ENCODE measurements around the gene OR1A1.
"Not testable (repeated sequence)": the region's sequence is repeated elsewhere in the genome, so short reads cannot be mapped to it uniquely, and the experiment has no call there.

Gene OR1A1

DNA sequence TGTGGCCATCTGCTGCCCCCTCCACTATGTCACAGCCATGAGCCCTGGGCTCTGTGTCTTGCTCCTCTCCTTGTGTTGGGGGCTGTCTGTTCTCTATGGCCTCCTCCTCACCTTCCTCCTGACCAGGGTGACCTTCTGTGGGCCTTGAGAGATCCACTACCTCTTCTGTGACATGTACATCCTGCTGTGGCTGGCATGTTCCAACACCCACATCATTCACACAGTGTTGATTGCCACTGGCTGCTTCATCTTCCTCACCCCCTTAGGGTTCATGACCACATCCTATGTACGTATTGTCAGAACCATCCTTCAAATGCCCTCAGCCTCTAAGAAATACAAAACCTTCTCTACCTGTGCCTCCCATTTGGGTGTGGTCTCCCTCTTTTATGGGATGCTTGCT lies 33.6 kb downstream of the OR1A1 start:
- not testable (repeated sequence) for DNase-seq (ENCODE audit: low spot score in 2 of 2); ATAC-seq (replicated peaks; ENCODE audit: extremely low read depth, poor library complexity, severe bottlenecking); H3K4me1 Mint-ChIP-seq; H3K27ac Mint-ChIP-seq (ENCODE audit: low read depth); H3K27me3 Mint-ChIP-seq; H3K36me3 Mint-ChIP-seq (ENCODE audit: insufficient read depth); H3K4me3 Mint-ChIP-seq; H3K9me3 Mint-ChIP-seq

DNA sequence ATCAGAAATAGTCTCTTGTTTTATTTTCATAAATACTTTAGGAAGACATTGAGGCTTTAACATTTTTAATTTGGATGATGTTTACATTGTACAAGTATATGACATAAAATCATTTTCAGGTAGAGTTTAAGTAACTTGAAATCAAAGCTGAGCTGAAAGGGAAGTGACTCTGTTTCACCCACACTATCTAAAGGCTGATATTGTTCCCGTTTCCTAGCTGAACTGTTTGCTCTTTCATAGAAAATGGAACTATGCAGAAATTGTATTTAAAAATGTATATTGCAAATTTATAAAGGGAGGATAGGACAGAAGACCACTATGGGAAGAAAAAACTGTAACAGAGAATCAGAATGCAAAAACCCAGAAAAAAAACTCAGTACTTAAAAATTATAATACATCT lies 37.4 kb downstream of the OR1A1 start:
- not testable (repeated sequence) for DNase-seq (ENCODE audit: low spot score in 2 of 2); H3K27ac Mint-ChIP-seq (ENCODE audit: low read depth); H3K4me1 Mint-ChIP-seq; H3K4me3 Mint-ChIP-seq; H3K9me3 Mint-ChIP-seq; H3K27me3 Mint-ChIP-seq; H3K36me3 Mint-ChIP-seq (ENCODE audit: insufficient read depth); ATAC-seq (replicated peaks; ENCODE audit: extremely low read depth, poor library complexity, severe bottlenecking)

DNA sequence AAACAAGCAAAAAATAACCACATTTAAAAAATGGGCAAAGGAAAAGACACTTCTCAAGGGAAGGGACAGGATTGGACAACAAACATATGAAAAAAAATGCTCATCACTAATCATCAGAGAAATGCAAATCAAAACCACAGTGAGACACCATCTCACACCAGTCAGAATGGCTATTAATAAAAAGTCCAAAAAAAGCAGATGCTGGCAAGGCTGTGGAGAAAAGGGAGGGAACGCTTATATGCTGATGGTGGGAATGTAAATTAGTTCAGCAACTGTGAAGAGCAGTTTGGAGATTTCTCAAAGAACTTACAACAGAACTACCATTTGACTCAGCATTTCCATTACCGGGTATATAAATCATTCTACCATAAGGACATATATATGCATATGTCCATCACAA lies 41.5 kb downstream of the OR1A1 start:
- H3K27me3 Mint-ChIP-seq = peaks cover 14% of the 10 kb centered on the region
- ATAC-seq (replicated peaks; ENCODE audit: extremely low read depth, poor library complexity, severe bottlenecking); DNase-seq (ENCODE audit: low spot score in 2 of 2); H3K4me1 Mint-ChIP-seq; H3K27ac Mint-ChIP-seq (ENCODE audit: low read depth); H3K9me3 Mint-ChIP-seq; H3K36me3 Mint-ChIP-seq (ENCODE audit: insufficient read depth); H3K4me3 Mint-ChIP-seq: not testable (repeated sequence)

DNA sequence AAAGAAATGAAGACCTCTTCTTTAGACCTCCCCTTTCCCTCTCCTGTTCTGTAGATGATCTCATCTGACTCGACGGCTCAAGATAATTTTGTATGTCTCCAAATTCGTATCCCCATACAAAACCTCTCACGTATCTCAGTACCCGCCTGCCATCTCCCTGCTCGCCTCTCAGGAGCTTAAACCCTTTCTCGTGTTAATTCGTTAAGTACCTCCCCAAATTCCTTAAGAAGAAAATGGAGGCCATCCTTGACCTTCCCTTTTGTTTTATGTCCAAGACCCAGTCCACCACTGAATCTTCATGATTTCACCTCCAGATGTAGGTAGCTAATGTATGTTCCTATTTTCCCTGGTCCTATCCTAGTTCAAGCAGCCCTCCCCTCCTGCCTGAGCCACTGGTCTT lies 49.1 kb downstream of the OR1A1 start:
- Mint-ChIP-seq H3K4me3 (no peak overlapping the region), H3K36me3 (ENCODE audit: insufficient read depth) (no peaks in the 10 kb centered on the region), H3K4me1 (no peaks in the 10 kb centered on the region), H3K27ac (ENCODE audit: low read depth) (no peak overlapping the region), H3K9me3 (no peaks in the 10 kb centered on the region), H3K27me3 (peaks cover 42% of the 10 kb centered on the region)
- no peak for DNase-seq (ENCODE audit: low spot score in 2 of 2)
- ATAC-seq (replicated peaks; ENCODE audit: extremely low read depth, poor library complexity, severe bottlenecking) = no peak

DNA sequence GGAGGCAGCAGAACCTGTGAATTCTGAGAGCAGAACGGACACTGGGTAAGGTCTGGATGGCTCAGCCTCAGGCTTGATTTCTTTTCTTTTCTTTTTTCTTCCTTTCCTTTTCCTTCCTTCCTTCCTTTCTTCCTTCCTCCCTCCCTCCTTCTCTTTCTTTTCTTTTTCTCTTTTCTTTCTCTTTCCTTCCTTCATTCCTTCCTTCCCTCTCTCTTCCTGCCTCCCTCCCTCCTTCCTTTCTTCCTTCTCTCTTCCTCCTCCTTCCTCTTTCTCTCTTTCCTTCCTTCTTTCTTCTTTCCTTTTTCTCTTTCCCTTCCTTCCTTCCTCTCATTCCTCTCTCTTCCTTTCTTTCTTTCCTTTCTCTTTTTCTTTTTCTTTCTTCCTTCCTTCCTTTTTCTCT lies 52.7 kb downstream of the OR1A1 start:
- DNase-seq (ENCODE audit: low spot score in 2 of 2) (no peak), ATAC-seq (replicated peaks; ENCODE audit: extremely low read depth, poor library complexity, severe bottlenecking) (no peak)
- H3K4me1 Mint-ChIP-seq = no peaks in the 10 kb centered on the region
- no peaks in the 10 kb centered on the region for H3K9me3 Mint-ChIP-seq
- no peaks in the 10 kb centered on the region for H3K36me3 Mint-ChIP-seq (ENCODE audit: insufficient read depth)
- no peak overlapping the region for H3K4me3 Mint-ChIP-seq
- H3K27me3 Mint-ChIP-seq = peaks cover 31% of the 10 kb centered on the region
- H3K27ac Mint-ChIP-seq (ENCODE audit: low read depth) = no peak overlapping the region

DNA sequence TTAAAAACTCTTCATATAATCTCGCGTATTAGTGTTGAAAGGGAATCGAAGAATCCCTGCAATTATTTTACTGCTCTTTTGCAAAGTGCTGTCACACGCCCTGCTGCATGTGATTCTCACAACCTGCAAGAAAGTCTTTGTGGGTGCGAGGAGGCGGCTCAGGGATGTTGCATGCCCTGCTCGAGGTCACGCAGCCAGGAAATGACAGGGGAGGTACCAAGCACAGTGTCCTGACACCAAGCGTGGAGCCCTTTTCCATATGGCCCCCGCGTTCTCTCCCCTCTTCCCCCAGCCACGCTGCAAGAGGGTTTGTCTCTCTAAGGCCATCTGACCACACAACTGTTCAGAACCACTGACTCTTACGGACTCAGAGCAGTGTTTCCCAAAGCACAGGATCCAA lies 53.1 kb downstream of the OR1A1 start:
- Mint-ChIP-seq H3K36me3 (ENCODE audit: insufficient read depth) (no peaks in the 10 kb centered on the region), H3K27ac (ENCODE audit: low read depth) (no peak overlapping the region), H3K27me3 (peaks cover 34% of the 10 kb centered on the region), H3K4me3 (no peak overlapping the region), H3K9me3 (no peaks in the 10 kb centered on the region), H3K4me1 (no peaks in the 10 kb centered on the region)
- ATAC-seq (replicated peaks; ENCODE audit: extremely low read depth, poor library complexity, severe bottlenecking) = no peak
- no peak for DNase-seq (ENCODE audit: low spot score in 2 of 2)
